Cardiac septum (tissue), 1 donor: ENCODE results near the gene CXorf49B. TPM values are rescaled to one million over a fixed set of nuclear protein-coding genes. Genes with fewer than 3 reads are reported as not detected.
"Not testable (repeated sequence)": the region's sequence is repeated elsewhere in the genome, so short reads cannot be mapped to it uniquely, and the experiment has no call there.

ENCODE experiments used
- DNase-seq: peaks from one replicate; pipeline ENCODE4 v3.0.0-alpha.2; 2020; ENCODE audit warnings: low spot score
- intact Hi-C: fragments of 100-400 bp; cut with DNase I; formaldehyde crosslinking; loops from one replicate; pipeline ENCODE4 v1.14.0; 2022
- long read RNA-seq: library from polyadenylated mRNA; unstranded; transcript quantifications from one replicate; pipeline ENCODE4 v2.0.0, GENCODE V29; 2021
- total RNA-seq: library from RNA; stranded (reverse); fragmentation: NEBNext Ultra II Directional; extraction: Animal tissue kit (Norgen Biotek cat#: 25700); gene quantifications from one replicate; pipeline ENCODE4 v1.2.1, GENCODE V29; 2021
- donor health status: DM: no; HTN: no; CAD: no.

The CXorf49B gene
- total RNA-seq, result not detected
- long read RNA-seq, result 0 reads

DNA sequence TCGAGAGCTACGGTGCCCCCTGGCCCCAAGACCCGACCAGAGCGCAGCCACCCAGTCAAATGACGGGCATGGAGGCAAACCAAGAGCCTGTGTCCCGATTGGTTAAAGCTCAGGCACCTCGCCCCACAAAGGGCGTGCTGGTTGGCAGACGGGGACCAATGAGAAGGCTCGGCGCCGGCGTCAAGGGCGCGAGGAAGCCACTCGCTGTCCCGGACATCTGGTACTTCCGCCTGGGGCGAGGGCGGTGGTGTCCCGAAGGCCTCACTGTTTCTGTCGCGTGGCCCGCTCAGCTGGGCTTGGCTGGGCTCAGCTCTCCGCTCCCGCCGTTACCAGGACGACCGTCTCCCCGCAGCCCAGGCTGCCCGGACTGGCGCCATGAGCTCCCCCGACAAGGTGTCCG is at the start of gene CXorf49B:
TSS of gene CXorf49B (plus strand) at position 301 of the 400 bp plus-strand sequence. CDS start at position 376, 75 bp downstream.
- intact Hi-C loops, DNase-seq: not testable (repeated sequence)

GRCh38 chrX:71714064-71714463 is 49.1 kb upstream of the CXorf49B start:
- DNase-seq, intact Hi-C loops: not testable (repeated sequence)

- intact Hi-C loops, DNase-seq: not testable (repeated sequence)
Measured at GRCh38 chrX:71715551-71715950, 47.6 kb upstream of the CXorf49B start.

- intact Hi-C loops, DNase-seq: not testable (repeated sequence)
Measured at GRCh38 chrX:71716323-71716722, 46.8 kb upstream of the CXorf49B start.

- intact Hi-C loops, DNase-seq: not testable (repeated sequence)
Measured at GRCh38 chrX:71718185-71718584, 45.0 kb upstream of the CXorf49B start, which contains the start of gene CXorf49. Gene CXorf49 (minus strand): TSS chrX:71718285. CDS start chrX:71718151, 134 bp downstream.

GRCh38 chrX:71719195-71719594 is 44.0 kb upstream of the CXorf49B start:
- DNase-seq, intact Hi-C loops: not testable (repeated sequence)

DNA sequence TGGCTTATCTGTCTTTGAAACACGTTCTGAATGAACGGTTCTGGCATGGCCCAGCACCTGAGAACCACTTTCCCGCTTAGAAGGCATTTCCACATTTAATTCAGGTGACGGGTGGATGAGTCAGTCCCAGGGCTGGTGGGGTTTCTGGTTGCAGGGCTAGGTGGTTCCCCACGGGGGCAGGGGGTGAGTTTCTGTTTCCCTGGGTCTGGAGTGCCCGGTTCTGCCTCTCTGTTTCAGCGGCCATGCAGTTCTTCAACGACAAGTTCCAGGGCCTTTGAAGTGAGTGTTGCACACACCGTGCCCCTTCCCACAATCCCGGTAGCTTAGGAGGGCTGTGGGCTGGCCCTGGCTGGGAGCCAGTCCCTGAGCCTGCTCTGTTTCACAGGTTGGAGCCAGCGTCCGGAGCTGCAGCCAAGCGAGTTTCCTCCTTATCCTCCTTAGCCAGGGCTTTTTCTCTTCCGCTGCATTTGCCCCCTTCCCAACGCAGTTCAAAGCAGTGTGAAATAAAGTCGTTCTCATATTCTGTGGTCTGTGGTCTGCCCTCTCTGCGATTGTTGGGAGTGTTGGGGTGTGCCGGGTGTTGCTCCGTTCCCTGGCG is 42.8 kb upstream of the CXorf49B start:
- DNase-seq, intact Hi-C loops: not testable (repeated sequence)

DNA sequence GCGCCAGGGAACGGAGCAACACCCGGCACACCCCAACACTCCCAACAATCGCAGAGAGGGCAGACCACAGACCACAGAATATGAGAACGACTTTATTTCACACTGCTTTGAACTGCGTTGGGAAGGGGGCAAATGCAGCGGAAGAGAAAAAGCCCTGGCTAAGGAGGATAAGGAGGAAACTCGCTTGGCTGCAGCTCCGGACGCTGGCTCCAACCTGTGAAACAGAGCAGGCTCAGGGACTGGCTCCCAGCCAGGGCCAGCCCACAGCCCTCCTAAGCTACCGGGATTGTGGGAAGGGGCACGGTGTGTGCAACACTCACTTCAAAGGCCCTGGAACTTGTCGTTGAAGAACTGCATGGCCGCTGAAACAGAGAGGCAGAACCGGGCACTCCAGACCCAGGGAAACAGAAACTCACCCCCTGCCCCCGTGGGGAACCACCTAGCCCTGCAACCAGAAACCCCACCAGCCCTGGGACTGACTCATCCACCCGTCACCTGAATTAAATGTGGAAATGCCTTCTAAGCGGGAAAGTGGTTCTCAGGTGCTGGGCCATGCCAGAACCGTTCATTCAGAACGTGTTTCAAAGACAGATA is 2.4 kb upstream of the CXorf49B start:
- DNase-seq, intact Hi-C loops: not testable (repeated sequence)

DNA sequence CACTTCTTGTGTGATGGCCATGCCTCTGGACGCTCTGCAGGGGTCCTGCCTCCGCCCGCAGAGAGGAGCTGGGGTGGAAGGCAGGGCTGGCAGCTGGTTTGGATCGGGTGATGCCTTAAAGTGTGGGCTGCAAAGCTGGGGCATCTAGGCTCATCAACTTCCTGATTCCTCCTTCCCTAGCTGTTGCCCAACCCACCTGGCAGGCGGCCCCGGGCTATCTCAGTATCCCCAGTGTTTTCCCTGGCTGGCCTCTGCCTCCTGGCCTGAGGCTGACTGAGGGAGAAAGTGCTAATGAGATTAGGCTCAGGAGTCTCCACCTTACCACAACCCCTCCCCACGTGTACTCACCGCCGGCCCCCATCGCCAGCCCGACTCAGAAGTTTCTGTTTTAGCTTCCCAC is 1.7 kb downstream of the CXorf49B start:
- not testable (repeated sequence) for DNase-seq

GRCh38 chrX:71765613-71766012 is 2.5 kb downstream of the CXorf49B start:
- intact Hi-C loops, DNase-seq: not testable (repeated sequence)

More for the DNA sequence above, 1.7 kb downstream of the CXorf49B start:
- intact Hi-C loops, result not testable (repeated sequence)

GRCh38 chrX:71767134-71767533 is 4.0 kb downstream of the CXorf49B start:
- intact Hi-C loops, DNase-seq: not testable (repeated sequence)

- DNase-seq, intact Hi-C loops: not testable (repeated sequence)
Measured at GRCh38 chrX:71778322-71778721, 15.2 kb downstream of the CXorf49B start.

DNA sequence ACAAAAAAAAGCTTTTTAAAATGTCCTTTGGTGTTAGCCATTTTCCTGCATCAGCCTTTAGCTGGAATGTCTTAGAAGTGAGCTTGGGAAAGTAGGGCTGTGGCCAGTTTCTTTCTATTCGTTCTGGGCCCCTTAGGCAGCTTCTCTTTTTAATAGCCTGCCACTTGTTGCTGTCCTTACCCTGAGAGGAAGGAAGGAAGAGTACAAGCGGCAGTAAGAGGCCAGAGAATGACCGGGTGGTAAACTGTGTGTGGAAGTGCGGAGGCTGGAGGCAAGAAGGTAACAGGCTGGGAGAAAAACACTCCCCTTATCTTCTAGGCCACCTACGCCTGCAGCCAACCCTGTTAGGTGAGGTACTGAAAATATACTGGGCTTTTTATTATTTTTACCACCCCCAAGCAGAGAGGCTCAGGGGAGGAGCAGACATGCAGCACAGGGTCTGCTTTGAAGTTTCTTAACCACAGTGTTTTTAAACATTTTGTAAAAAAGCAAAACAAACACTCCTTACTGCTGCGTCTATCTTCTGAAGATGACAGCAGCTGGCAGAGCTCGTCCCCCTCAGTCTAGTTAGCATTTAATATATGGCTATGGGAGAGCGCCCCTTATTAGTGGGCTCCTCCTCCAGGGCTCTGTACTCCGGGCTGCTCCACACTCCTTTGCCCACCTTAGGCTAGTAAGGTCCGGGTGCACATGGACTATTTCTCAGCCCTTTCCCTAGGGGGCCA is 19.2 kb downstream of the CXorf49B start:
- intact Hi-C loops, DNase-seq: not testable (repeated sequence)

- intact Hi-C loops, DNase-seq: not testable (repeated sequence)
Measured at GRCh38 chrX:71782950-71783299, 19.8 kb downstream of the CXorf49B start.

GRCh38 chrX:71783569-71784347 is 20.6 kb downstream of the CXorf49B start:
- intact Hi-C loops, DNase-seq: not testable (repeated sequence)

DNA sequence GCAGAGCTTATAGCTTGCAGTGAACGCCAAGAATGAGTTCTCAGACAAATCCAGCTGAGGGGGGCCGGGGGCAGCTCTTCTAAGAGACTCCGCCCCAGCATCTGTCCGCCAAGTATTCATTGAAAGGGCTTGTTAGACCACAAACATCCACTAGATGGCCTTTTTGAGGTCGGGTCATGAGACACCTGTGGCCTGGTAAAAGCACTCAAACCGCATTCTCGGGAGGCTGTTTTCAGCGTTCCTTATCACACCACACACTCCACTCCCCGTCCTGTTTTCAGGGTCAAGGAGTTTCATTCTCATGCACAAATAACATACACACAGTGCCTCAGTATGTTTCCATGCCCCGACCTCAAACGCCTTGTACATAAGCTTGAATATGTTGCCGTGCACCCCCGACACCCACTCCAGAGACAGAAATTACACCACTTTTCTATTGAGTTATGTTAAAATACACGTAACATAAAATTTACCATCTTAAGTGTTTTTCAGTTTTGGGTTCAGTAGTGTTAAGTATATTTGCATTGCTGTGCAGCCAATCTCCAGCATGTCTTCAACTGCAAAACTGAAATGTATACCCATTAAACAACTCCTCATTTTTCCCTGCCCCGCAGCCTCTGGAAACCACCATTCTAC is 21.3 kb downstream of the CXorf49B start:
- intact Hi-C loops, DNase-seq: not testable (repeated sequence)

DNA sequence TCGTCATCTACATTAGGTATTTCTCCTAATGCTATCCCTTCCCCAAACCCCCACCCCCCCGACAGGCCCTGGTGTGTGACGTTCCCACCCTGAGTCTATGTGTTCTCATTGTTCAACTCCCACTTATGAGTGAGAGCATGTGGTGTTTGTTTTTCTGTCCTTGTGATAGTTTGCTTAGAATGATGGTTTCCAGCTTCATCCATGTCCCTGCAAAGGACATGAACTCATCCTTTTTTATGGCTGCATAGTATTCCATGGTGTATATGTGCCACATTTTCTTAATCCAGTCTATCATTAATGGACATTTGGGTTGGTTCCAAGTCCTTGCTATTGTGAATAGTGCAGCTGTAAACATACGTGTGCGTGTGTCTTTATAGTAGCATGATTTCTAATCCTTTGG is 43.3 kb downstream of the CXorf49B start:
- intact Hi-C loops, DNase-seq: not testable (repeated sequence)

- intact Hi-C loops, result no loop called here
- no peak for DNase-seq
Measured at GRCh38 chrX:71809886-71810285, 46.7 kb downstream of the CXorf49B start.
